ENCODE measurements around the gene LUC7L3.
"Not testable (repeated sequence)": the region's sequence is repeated elsewhere in the genome, so short reads cannot be mapped to it uniquely, and the experiment has no call there.

Gene LUC7L3

GRCh38 chr17:50719144-50719923, at the start of gene LUC7L3:
LUC7L3 (plus strand) TSS chr17:50719603; CDS start chr17:50719733, 130 bp downstream.
- H3K4me3 ChIP-seq (ENCODE audit: low read depth, low read length) = peak within 1 kb of the TSS; percentile 93
- DNase-seq (ENCODE audit: low read depth) = peak; percentile 80

- no peak overlapping the region for H3K4me3 ChIP-seq (ENCODE audit: low read depth, low read length)
- no peak for DNase-seq (ENCODE audit: low read depth)
Measured at GRCh38 chr17:50672071-50672470, 47.3 kb upstream of the LUC7L3 start.

- no peak overlapping the region for H3K4me3 ChIP-seq (ENCODE audit: low read depth, low read length)
- no peak for DNase-seq (ENCODE audit: low read depth)
Measured at GRCh38 chr17:50672831-50673551, 46.4 kb upstream of the LUC7L3 start.

- no peak overlapping the region for H3K4me3 ChIP-seq (ENCODE audit: low read depth, low read length)
- no peak for DNase-seq (ENCODE audit: low read depth)
Measured at GRCh38 chr17:50675190-50675589, 44.2 kb upstream of the LUC7L3 start.

- H3K4me3 ChIP-seq (ENCODE audit: low read depth, low read length) = no peak overlapping the region
- DNase-seq (ENCODE audit: low read depth) = no peak
Measured at GRCh38 chr17:50675627-50676026, 43.8 kb upstream of the LUC7L3 start.

GRCh38 chr17:50676065-50676975, 43.1 kb upstream of the LUC7L3 start:
- H3K4me3 ChIP-seq (ENCODE audit: low read depth, low read length) = no peak overlapping the region
- DNase-seq (ENCODE audit: low read depth) = no peak

GRCh38 chr17:50677851-50678375, 41.5 kb upstream of the LUC7L3 start:
- no peak for DNase-seq (ENCODE audit: low read depth)
- no peak overlapping the region for H3K4me3 ChIP-seq (ENCODE audit: low read depth, low read length)

- H3K4me3 ChIP-seq (ENCODE audit: low read depth, low read length) = no peak overlapping the region
- DNase-seq (ENCODE audit: low read depth) = no peak
Measured at GRCh38 chr17:50679008-50679544, 40.3 kb upstream of the LUC7L3 start.

GRCh38 chr17:50680126-50680525, 39.3 kb upstream of the LUC7L3 start:
- DNase-seq (ENCODE audit: low read depth) = no peak
- H3K4me3 ChIP-seq (ENCODE audit: low read depth, low read length) = no peak overlapping the region

GRCh38 chr17:50680543-50681262, 38.7 kb upstream of the LUC7L3 start:
- H3K4me3 ChIP-seq (ENCODE audit: low read depth, low read length); DNase-seq (ENCODE audit: low read depth): not testable (repeated sequence)

GRCh38 chr17:50681263-50682200, 37.9 kb upstream of the LUC7L3 start:
- peak; percentile 48 for DNase-seq (ENCODE audit: low read depth)
- H3K4me3 ChIP-seq (ENCODE audit: low read depth, low read length) = no peak overlapping the region

GRCh38 chr17:50682441-50682840, 37.0 kb upstream of the LUC7L3 start:
- no peak overlapping the region for H3K4me3 ChIP-seq (ENCODE audit: low read depth, low read length)
- DNase-seq (ENCODE audit: low read depth) = no peak

- DNase-seq (ENCODE audit: low read depth) = no peak
- H3K4me3 ChIP-seq (ENCODE audit: low read depth, low read length) = no peak overlapping the region
Measured at GRCh38 chr17:50682938-50683337, 36.5 kb upstream of the LUC7L3 start.

GRCh38 chr17:50683434-50684287, 35.7 kb upstream of the LUC7L3 start:
- no peak overlapping the region for H3K4me3 ChIP-seq (ENCODE audit: low read depth, low read length)
- no peak for DNase-seq (ENCODE audit: low read depth)

- H3K4me3 ChIP-seq (ENCODE audit: low read depth, low read length) = no peak overlapping the region
- DNase-seq (ENCODE audit: low read depth) = no peak
Measured at GRCh38 chr17:50684288-50684611, 35.2 kb upstream of the LUC7L3 start.

GRCh38 chr17:50684612-50685333, 34.6 kb upstream of the LUC7L3 start:
- no peak overlapping the region for H3K4me3 ChIP-seq (ENCODE audit: low read depth, low read length)
- no peak for DNase-seq (ENCODE audit: low read depth)

GRCh38 chr17:50685334-50685665, 34.1 kb upstream of the LUC7L3 start:
- DNase-seq (ENCODE audit: low read depth) = no peak
- no peak overlapping the region for H3K4me3 ChIP-seq (ENCODE audit: low read depth, low read length)

Measured in skeletal muscle cell (primary cell).